IPS DF 6.9 (cell line): ENCODE data around the gene FAM174B.

Experiments used
- DNase-seq: peaks from one replicate; pipeline ENCODE4 v3.0.0-alpha.2; 2013; ENCODE audit warnings: low read depth, low spot score
- H3K27ac ChIP-seq: one replicate; pipeline ENCODE4 v1.5.1; 2013; ENCODE audit warnings: low read length, control low read depth
- H3K27me3 ChIP-seq: 2 replicates; pipeline ENCODE4 v1.6.1; 2013; ENCODE audit warnings: mild to moderate bottlenecking, low read length; ENCODE audit not compliant: control insufficient read depth, insufficient read depth
- H3K36me3 ChIP-seq: 2 replicates; pipeline ENCODE4 v1.6.1; 2013; ENCODE audit warnings: low read length; ENCODE audit not compliant: control insufficient read depth, insufficient read depth
- H3K4me1 ChIP-seq: 2 replicates; pipeline ENCODE4 v1.6.1; 2013; ENCODE audit warnings: low read length; ENCODE audit not compliant: control insufficient read depth, insufficient read depth
- H3K4me3 ChIP-seq: 2 replicates; pipeline ENCODE4 v1.5.1; 2013; ENCODE audit warnings: mild to moderate bottlenecking, low read length
- H3K9me3 ChIP-seq: 2 replicates; pipeline ENCODE4 v1.6.1; 2013; ENCODE audit warnings: low read length, inconsistent platforms; ENCODE audit not compliant: control insufficient read depth, insufficient read depth
- WGBS: extraction: QIAGEN DNeasy Blood & Tissue Kit; methylation state at CpG from one replicate; pipeline ENCODE4 v1.1.7; 2013; ENCODE audit warnings: mixed read lengths, missing lambda C conversion rate; ENCODE audit not compliant: insufficient read length, insufficient coverage; 5-methylcytosine and 5-hydroxymethylcytosine counted together

Gene FAM174B

DNA sequence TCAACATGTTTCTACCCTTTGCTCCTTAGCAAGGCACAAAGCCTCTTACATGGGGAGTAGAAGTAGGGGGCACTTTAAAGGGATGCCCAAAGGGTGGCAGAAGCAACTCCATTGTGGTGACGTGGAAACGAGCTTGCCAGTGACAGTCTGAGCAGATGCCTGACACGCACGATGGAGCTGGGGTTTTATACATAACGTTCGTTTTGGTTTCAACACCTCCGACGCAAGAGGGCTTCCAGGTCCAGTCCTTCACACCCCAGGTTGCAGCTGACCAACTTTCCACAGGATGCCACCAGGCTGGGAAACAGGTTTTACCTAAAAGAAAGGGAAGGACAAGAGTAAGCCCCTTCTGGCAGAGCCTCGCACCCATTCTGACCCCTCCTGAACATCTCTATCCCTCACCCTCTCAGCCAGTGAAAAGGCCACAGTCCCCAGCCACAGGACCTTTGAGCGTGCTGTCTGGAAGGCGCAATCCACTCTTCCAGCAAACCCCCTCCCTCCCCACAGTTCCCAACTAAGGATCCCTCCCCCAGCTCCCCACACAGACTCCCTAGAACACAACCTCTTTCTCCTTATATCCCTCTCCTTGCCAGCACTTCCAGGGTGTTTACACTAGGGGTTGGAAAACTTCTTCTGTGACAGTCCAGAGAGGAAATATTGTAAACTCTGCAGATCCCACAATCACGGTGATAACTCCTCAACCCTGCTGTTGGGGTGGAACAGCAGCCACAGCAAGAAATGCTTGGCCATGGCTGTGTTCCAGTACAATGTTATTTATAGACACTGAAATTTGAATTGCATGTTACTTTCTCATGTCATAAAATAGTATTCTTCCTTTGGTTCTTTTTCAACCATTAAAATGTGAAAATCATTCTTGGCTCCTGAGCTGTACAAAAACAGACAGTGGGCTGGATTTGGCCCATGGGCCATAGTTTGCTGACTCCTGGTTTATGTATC, 36.2 kb downstream of the FAM174B start:
- DNase-seq: no peak
- no CpG with 5 or more reads among the region's 12 CpGs for WGBS
- H3K36me3 ChIP-seq: no peaks in the 10 kb centered on the region
- no peak overlapping the region for H3K4me3 ChIP-seq
- peaks cover 2% of the 10 kb centered on the region; the same call in 1 of the 2 replicates for H3K4me1 ChIP-seq
- no peak overlapping the region for H3K27ac ChIP-seq
- no peaks in the 10 kb centered on the region for H3K9me3 ChIP-seq
- H3K27me3 ChIP-seq: no peaks in the 10 kb centered on the region

DNA sequence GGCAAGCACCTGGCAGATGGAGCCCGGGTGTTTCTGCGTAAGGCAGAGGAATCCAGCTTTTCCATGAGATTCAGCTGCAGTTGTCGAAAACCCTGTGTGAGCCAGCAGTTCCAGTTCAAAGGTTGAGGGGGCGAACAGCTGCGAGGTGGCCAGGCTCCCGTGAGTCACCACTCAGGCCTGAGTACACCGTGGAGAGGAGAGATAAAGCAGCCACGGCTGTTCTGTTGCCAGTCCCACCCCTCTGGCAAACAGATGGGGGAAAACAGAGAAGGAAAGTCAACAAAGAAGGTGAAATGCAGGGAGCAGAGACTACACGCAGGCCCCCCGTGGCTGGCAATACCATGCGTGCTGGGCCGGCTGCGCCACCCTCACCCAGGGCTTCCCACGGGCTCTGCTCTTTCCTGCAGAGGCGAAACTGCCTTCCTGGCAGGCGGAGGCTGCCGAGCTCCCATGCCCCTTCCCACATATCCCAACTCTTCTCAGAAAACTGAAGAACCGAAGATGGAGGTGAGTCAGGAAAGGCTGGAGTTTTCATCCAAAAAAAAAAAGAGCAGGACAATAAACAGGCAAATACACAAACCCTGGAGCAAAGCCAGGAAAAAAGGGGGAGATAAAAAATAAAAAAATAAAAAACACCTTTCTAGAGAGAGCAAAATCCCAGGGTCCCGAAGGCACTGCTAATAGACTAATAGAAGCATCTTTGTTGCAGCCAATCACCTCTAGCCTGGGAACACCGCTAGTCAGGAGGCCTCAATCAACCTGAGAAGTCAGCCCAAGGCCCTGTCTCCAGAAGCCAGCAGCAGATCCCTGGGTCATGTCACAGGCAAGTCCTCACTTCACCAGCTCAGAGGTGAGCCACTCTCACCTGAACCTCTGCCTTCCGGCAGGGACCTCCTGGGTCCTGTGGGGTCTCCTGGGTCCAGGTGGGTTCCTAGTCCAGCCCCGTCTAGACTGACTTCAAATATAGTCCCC, 37.7 kb downstream of the FAM174B start:
- Histone ChIP-seq H3K36me3 (no peaks in the 10 kb centered on the region), H3K9me3 (no peaks in the 10 kb centered on the region), H3K27me3 (no peaks in the 10 kb centered on the region), H3K4me1 (0 out of 2 replicates have a peak, but pooled peaks cover 2% of the 10 kb centered on the region), H3K4me3 (no peak overlapping the region), H3K27ac (no peak overlapping the region)
- DNase-seq: no peak
- WGBS: no CpG with 5 or more reads among the region's 22 CpGs

- no peaks in the 10 kb centered on the region for H3K9me3 ChIP-seq
- no CpG with 5 or more reads among the region's 25 CpGs for WGBS
- H3K4me3 ChIP-seq: no peak overlapping the region
- no peaks in the 10 kb centered on the region for H3K36me3 ChIP-seq
- H3K4me1 ChIP-seq: 0 out of 2 replicates have a peak, but pooled peaks cover 2% of the 10 kb centered on the region
- DNase-seq: no peak
- no peak overlapping the region for H3K27ac ChIP-seq
- no peaks in the 10 kb centered on the region for H3K27me3 ChIP-seq
These were observed 38.7 kb downstream of the FAM174B start for GRCh38 chr15:92616621-92617548.

GRCh38 chr15:92614791-92615785, 40.5 kb downstream of the FAM174B start:
- Histone ChIP-seq H3K4me3 (no peak overlapping the region), H3K4me1 (0 out of 2 replicates have a peak, but pooled peaks cover 2% of the 10 kb centered on the region), H3K9me3 (no peaks in the 10 kb centered on the region), H3K27me3 (no peaks in the 10 kb centered on the region), H3K27ac (no peak overlapping the region), H3K36me3 (no peaks in the 10 kb centered on the region)
- DNase-seq: no peak
- WGBS: no CpG with 5 or more reads among the region's 18 CpGs

DNA sequence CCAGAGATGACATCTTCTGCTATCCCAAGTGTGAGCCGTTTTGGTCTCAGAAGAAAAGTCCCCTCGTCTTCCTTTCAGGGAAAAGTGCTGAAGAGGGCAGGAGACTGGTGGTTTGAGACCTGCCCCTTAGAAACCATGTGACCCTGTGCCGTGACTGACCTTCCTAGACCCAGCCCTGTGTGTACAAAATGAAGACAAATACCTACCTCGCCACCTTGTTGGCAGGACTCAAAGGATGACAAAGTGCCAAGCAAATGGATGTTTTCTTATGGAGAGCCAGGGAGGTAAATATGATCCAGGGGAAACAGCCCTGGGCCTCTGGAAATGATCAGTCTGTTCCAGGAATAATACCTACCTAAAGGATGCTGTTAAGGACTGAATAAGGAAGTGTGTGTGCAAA, 41.3 kb downstream of the FAM174B start:
- Histone ChIP-seq H3K36me3 (no peaks in the 10 kb centered on the region), H3K4me1 (0 out of 2 replicates have a peak, but pooled peaks cover 2% of the 10 kb centered on the region), H3K4me3 (no peak overlapping the region), H3K9me3 (no peaks in the 10 kb centered on the region), H3K27ac (no peak overlapping the region), H3K27me3 (no peaks in the 10 kb centered on the region)
- no peak for DNase-seq
- no CpG with 5 or more reads among the region's 4 CpGs for WGBS

DNA sequence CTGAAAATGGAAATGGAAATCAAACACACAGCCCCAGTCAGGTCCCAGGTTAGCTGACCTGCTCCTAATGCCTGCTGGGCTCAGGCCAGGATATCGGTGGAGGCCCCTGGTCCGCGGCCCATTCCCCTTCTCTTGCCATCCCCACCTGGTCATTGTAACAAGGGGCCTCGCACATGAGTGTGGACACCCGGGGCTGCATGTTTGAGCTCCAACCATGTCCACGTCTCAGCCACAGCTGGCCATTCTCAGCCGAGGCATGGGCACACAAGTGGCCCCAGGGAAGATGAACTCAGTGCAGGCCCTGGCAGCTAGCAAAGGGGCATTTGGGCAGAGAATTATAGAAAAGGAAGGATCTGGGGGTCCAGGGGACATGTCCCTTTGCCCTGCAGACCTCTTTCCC, 41.7 kb downstream of the FAM174B start:
- Histone ChIP-seq H3K9me3 (no peaks in the 10 kb centered on the region), H3K27ac (no peak overlapping the region), H3K27me3 (no peaks in the 10 kb centered on the region), H3K4me3 (no peak overlapping the region), H3K4me1 (0 out of 2 replicates have a peak, but pooled peaks cover 2% of the 10 kb centered on the region), H3K36me3 (no peaks in the 10 kb centered on the region)
- WGBS: no CpG with 5 or more reads among the region's 7 CpGs
- no peak for DNase-seq

DNA sequence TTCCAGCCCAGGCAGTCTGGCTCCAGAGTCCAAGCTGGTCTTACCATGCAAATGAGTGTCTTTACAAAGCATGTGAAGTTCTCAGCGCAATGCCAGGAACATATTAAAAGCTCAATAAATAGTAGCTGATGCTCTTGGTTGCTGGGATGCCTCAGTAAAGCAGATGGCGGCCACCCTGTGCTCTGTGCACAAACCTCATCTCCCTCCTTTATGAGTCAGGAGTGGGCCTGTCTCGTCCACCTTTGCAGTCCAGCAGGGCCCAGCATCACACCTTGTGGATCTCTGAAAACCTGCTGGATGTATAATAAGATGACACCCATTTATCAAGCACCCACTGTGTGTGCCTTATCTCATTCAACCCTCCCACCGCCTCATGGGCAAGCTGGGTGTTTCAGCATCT, 42.7 kb downstream of the FAM174B start:
- no peaks in the 10 kb centered on the region for H3K9me3 ChIP-seq
- H3K36me3 ChIP-seq: no peaks in the 10 kb centered on the region
- H3K27me3 ChIP-seq: no peaks in the 10 kb centered on the region
- WGBS: no CpG with 5 or more reads among the region's 4 CpGs
- no peak for DNase-seq
- 0 out of 2 replicates have a peak, but pooled peaks cover 2% of the 10 kb centered on the region for H3K4me1 ChIP-seq
- H3K27ac ChIP-seq: no peak overlapping the region
- H3K4me3 ChIP-seq: no peak overlapping the region

DNA sequence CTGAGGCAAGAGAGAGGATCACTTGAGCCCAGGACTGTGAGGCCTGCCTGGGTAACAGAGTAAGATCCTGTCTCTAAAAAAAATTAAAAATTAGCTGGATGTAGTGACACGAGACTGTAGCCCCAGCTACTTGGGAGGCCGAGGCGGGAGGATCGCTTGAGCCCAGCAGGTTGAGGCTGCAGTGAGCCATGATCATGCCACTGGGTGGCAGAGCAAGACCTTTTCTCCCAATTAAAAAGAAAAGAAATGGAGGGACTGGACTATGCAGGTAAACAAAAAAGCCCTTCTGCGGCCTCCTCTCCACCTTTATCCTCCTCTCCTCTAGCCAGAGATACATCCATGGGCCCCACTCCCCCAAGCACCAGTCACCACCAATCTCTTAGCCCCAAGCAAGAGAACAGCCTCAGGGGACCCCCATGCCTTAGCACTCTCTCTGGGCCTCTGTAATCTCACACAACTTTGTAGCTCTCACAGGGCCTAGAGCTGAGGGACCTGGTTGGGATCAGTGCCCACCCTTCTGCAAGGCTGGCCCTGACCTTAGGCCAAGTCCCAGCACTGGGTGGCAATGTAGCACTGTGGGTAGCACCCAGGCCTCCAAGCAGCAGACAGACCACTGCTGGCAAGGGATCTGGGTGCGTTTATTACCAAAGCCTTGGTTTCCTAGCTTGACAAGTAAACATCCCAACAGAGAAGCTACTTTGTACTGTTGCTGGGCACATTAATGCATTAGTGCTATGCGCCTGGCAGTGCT, 43.4 kb downstream of the FAM174B start:
- no peak for DNase-seq
- no CpG with 5 or more reads among the region's 7 CpGs for WGBS
- Histone ChIP-seq H3K36me3 (no peaks in the 10 kb centered on the region), H3K27me3 (no peaks in the 10 kb centered on the region), H3K4me3 (no peak overlapping the region), H3K4me1 (0 out of 2 replicates have a peak, but pooled peaks cover 2% of the 10 kb centered on the region), H3K27ac (no peak overlapping the region), H3K9me3 (no peaks in the 10 kb centered on the region)
